Femur (tissue), 1 donor: ENCODE results near the gene OPCML.

Experiments
- DNase-seq: peaks from one replicate; pipeline ENCODE4 v3.0.0-alpha.2; 2017

OPCML gene

DNA sequence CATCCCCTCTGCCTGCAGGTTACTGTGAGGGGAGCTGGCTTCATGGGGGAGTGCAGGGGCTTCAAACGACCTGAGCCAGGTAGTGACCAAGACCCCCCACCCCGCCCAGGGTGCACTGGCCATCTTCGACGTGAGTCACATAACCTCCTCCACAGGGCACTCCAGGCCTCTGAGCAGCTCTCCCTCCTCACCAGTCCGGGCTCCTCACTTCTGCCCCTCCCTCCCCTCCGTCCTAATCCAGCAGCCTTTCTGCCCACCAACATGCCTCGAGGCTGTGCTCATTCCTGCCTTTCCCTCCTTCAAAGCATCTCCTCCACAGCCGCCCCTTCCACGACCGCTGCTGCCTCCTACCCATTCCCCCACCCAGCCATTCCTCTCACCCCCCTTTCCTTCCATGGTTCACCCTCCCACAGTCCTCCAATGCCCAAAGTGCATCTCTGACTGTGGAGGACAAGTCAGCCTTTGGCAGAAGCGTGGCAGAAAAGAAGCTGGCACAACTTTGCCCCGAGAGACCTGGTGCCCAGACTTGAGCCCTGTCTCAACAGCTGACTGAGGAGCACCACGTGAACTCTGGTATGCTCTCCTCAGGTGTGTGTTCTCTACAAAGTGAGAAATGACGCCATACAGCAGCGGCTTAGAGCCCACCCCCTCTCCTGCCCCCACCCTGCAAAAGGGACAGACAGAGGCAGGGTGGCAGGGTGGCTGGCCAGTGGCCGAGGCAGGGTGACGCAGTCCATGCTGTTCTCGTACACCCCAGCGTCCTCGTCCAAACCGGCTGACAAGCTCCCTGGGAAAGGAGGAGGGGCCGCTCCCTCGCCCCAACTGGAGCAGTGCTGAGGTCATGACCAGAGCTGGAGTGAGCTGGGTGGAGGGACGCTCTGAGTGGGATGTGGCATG, 30.4 kb downstream of the OPCML start:
- DNase-seq = no peak

DNA sequence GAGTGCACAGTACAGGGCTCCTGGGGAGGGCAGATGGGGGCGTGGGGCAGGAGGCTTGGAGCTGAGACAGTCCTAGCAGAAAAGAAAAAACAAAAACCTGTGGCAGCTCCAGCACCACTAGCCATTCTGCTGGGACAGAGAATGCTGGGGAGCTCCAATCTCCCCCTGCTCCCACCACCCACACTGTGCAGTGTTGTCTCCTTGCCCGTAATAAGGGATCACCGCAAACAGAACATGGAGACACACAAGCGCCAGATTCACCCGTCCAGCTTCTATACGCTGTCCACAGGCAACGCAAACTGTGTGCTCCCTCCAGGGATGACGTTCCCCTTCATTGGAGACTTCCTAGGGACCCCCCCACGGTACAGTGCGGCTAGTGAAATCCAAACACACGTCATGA, 31.4 kb downstream of the OPCML start:
- no peak for DNase-seq

DNA sequence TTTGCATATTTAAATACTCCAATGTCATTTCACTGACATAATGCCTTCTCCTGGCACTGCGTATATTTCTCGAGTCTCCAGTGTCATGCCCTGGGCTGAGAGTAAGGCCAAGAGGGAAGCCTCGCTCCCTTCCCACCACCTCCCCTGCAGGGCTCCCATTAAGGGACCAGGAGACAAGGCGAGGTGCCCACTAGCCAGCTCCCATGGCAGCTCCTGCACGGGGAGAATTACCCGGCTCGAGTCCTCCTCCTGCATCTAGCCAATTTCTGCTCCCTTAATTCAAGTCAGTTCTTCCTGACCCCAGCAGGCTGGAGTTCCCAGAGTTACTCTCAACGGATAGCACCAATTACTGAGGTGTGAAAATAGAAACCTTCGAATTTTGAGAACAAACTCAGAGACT, 31.9 kb downstream of the OPCML start:
- DNase-seq = no peak

GRCh38 chr11:133498969-133499368, 33.3 kb downstream of the OPCML start:
- DNase-seq = no peak

- no peak for DNase-seq
These were observed 34.7 kb downstream of the OPCML start for GRCh38 chr11:133497477-133498140.

GRCh38 chr11:133492895-133493294, 39.4 kb downstream of the OPCML start:
- DNase-seq = no peak

DNA sequence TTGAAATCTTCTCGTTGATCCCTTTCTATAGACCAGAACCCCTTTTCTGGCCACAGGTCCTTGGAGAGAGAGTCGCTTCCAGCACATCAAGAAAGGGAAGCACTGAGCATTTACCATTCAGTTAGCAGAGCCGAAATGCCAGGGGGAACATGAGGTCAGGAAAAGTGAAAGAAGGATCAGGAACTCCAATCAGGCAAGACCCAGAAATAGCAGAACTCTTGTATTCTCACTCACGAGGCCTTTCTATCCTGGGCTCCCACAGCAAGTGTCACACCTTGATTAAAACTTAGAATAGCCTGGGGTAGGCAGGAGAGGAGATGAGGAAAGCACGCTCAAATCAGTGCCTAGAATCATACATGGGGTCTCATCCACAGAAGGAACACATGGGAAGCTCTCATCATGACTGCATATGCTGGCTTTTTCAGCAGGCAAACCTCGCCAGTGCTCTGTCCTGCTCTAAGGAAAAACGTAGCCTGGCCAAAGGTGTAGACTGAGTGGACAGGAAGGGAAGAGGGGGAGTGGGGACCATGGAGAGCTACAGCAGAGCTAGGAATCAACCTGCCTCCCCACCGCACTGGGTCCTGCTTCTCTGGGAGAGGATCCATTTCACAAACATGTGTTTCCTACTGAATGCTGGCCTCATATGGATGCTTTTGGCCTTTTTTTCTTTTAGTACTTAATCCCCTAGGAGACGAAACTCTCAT, 40.5 kb downstream of the OPCML start:
- DNase-seq = no peak

- no peak for DNase-seq
These were observed 51.6 kb downstream of the OPCML start for GRCh38 chr11:133480722-133481121.

DNA sequence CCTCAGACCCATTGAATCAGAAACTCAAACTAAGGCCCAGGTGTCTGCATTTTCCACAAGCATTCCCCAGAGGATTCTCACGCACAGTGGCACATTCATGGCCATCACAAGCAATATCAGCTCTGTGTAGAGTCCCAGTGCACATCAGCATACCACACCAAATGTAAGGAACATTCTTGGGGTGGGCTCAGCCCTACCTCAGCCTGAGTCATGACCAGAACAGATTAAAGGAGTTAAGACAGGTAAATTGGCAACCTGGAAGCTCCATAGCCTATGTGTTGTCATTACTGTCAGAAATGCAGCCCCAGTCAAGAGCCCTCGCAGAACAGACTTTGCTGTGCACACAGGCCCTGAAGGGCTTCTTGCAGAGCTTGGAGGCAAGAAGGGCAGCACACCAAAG, 53.1 kb downstream of the OPCML start:
- no peak for DNase-seq

- no peak for DNase-seq
These were observed 55.1 kb downstream of the OPCML start for GRCh38 chr11:133477251-133477625.

GRCh38 chr11:133476570-133477250, 55.6 kb downstream of the OPCML start:
- no peak for DNase-seq

DNA sequence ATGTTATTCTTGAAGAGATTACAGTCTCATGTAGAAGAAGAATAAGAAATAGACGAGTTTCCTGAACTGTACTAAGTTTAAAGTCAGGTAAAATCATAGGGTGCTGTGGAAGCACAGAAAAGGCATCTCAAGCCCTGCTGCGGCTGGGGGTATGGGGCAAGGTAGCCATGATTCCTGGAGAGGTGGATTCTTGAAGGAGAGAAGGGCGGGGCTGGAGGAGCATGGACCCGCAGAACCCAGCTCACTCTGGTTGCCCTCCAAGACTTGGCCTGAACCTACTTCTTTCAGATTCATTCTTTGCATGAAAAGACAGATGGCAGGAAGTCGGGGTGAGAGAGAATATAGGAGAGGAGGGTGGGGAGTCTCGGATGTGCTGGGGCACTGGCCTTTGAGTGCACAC, 57.8 kb downstream of the OPCML start:
- no peak for DNase-seq

DNA sequence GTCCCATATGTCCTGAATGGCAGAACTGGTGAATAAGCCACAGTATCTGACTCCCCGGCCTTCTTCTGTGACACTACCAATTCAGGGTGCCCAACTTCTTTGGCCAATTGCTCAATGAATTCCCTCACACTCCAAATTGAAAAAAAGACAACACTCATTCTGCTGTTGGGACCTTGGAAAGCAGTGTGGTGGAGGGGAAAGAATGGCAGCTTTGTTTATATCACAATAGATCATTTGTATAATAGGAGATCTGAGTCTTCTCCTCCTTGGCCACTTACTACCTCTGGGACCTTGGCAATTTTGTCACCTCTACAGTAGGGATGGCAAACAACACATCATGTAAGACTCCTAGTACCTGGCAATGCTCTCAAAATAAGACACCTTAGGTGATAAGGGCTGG, 64.6 kb downstream of the OPCML start:
- no peak for DNase-seq

- DNase-seq = no peak
These were observed 89.0 kb downstream of the OPCML start for GRCh38 chr11:133443206-133443747.

GRCh38 chr11:133441964-133442660, 90.2 kb downstream of the OPCML start:
- DNase-seq = no peak

DNA sequence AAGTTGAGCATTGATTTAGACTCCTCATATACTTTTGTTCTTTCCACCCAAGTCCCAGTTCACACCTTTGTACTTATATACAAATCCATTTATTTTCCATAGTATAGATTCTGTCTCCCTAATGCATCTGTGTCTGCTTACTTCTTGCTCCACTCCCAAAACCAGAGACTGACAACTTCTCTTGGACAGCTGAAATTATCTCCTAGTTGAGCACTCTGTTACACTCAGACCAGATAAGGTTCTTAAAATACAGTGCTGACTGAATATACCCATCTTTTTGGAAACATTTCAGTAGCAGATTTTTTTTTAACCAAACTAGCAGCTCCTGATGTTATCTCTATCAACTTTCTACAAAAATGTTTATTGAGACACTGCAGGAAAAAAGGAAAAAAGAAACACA, 106.3 kb downstream of the OPCML start:
- DNase-seq = no peak

- DNase-seq = no peak
These were observed 107.1 kb downstream of the OPCML start for GRCh38 chr11:133425245-133425644.

GRCh38 chr11:133418218-133418617, 114.1 kb downstream of the OPCML start:
- DNase-seq = no peak

DNA sequence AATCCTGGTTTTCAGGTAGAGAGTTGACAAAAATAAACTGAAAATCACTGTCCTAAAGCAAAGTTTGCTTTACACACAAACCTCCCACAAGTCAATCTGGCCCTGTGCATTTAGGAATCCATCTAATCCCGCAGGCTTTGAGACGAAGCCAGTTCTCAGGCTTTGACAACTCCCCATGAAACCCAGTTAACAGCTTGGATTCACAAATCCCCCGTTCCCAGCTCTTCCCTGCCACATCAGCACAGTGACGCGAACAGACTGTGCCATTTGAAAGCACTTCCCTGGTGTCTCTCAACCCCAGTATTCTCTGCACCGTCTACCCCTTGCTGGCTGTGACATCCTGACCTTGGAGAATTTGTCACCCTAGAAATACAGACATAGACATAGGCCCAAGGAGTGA, 117.8 kb downstream of the OPCML start:
- DNase-seq = no peak

DNA sequence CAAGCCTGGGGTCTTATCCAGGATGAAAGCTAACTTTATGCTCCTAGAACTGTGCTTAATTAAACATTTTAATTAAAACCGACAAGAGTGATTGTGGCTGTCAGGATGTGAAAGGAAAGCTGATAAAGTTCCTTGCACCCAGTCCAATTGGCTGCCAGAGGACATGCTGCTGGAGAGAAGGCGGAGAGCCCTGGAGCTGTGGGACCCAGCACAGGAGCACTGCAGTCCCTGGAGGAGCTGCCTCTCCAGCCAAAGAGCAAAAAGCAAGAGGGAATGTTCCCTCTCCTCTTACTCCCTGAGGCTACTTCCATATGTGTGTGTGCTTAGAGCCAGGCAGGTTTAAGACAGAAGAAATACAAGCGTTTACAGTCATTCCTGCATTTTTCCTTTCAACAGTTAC, 118.6 kb downstream of the OPCML start:
- no peak for DNase-seq

GRCh38 chr11:133409799-133410198, 122.5 kb downstream of the OPCML start:
- DNase-seq = no peak

- DNase-seq = no peak
These were observed 123.4 kb downstream of the OPCML start for GRCh38 chr11:133408936-133409335.
